HuH-7 (cell line): ENCODE data around the gene BRINP3.

Experiments
- DNase-seq: peaks from one replicate; pipeline ENCODE4 v3.0.0; 2011; ENCODE audit warnings: low spot score

The BRINP3 gene

DNA sequence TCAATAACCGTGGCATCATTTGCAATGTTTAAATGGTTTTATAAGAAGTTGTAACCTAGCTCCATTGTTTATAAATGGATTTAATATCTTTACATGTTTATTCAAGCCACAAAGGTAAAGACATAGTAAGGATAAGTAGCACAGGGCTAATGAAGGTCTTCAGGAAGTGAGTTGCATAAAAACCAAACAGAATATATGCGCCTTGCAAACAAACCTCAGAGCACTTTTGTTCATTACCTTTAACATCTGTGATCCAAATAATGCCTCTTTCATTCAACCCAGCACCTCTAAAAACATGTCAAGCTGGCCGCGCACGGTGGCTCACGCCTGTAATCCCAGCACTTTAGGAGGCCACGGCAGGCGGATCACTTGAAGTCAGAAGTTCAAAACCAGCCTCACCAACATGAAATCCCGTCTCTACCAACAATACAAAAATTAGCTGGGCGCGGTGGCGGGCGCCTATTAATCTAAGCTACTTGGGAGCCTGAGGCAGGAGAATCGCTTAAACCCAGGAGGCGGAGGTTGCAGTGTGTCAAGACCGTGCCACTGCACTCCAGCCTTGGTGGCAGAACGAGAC lies 25.3 kb downstream of the BRINP3 start:
- peak; percentile 10 for DNase-seq

DNA sequence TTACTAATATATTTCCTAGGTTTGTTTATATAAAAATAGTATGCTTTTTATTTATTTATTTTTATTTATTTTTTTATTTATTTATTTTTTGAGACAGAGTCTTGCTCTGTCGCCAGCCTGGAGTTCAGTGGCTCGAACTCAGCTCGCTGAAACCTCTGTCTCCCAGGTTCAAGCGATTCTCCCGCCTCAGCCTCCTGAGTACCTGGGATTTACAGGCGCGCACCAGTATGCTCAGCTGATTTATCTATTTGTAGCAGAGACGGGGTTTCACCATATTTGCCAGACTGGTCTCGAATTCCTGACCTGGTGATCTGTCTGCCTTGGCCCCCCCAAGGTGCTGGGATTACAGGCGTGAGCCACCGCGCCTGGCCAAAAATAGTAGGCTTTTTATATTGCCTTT lies 33.2 kb downstream of the BRINP3 start:
- no peak for DNase-seq

DNA sequence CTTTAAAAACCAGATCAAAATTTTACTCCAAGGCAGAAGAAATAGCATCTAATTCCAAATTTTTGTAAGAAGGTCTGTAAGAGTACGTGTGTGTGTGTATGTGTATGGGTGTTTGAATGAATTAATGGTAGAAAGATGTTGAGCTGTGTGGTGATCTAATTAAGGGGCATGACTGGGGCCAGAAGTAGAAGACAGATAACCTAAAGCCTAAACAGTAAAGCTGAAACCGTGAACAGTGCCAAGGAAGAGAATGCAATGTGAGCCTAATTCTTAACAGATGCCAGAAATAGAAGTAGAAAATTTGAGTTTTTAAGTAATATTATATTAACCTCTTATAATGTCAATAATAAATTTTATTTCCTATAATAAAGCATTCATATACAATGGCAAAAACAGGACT lies 38.2 kb downstream of the BRINP3 start:
- DNase-seq = no peak

DNA sequence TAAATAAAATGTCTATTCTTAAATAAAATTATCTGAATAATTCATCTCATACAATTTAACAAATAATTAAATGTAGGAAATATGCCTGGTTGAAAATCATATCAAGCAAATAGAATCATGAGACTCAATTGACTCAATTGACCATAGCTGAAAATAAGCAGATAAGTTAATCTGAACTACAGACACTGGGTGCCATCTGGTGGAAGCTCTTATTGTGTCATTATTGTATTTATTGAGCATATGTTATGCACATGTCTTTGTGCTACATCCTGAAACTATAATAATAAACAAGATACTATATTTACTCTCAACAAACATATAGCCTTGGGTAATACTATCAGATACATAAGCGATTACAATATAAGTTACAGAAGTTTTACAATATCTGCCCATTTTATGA lies 41.0 kb downstream of the BRINP3 start:
- no peak for DNase-seq

DNA sequence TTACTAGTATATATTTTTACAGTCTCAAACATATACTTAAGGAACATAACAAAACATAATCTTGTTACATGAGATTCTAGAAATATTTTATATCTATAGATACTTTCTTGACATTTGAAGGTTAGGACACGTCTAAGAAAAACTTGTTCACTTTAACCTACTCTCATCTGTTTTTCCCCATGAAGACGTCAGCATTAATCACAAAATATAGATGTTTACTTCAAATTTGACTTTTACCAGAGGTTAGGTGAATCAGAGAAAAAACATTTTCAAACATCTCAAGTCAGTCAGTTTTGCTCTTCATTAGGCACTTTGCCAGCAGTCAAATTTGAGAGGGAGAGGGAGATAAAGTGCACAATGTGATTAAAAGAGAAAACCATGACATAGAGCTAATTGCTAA lies 47.7 kb downstream of the BRINP3 start:
- DNase-seq = no peak

DNA sequence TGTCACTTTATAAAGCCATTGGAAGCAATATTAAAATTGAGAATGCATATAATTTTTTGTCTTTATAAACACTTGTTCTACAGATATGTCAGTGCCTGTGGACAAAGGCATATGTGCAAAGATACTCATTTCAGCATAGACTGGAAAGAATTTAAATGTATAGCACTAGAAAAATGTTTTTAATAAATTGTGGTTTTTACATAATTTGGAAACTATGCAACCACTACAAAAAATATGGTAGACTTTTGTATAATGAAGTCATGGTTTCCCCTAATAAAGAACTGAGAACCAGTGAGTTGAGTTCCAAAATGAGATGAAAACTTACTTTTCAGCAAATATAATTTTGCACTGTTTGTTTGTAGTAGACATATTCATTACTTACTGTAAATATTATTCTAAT lies 48.5 kb downstream of the BRINP3 start:
- DNase-seq = no peak

- peak; percentile 1 for DNase-seq
Measured at GRCh38 chr1:190416239-190416638, 61.4 kb downstream of the BRINP3 start.

- DNase-seq = no peak
Measured at GRCh38 chr1:190413142-190413541, 64.5 kb downstream of the BRINP3 start.

GRCh38 chr1:190403402-190403801 lies 74.3 kb downstream of the BRINP3 start:
- no peak for DNase-seq

DNA sequence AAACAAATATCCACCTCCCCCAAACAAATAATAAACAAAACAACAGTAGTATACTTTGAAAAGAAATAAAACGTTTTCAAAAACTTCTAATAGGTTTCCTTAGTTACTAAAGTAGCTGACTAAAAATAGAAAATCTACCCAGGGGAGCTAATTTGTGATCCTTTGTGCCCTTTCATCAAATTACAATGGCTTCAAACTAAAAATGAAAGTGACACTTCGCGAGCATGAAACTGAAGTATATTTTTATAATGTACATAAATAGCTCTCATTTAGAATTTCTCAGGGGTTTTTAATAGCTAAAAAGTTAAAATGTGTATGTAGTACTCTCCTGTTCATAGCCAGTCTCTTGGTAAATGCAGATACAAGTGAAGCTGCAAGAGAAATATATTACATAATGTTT lies 78.4 kb downstream of the BRINP3 start:
- DNase-seq = no peak

DNA sequence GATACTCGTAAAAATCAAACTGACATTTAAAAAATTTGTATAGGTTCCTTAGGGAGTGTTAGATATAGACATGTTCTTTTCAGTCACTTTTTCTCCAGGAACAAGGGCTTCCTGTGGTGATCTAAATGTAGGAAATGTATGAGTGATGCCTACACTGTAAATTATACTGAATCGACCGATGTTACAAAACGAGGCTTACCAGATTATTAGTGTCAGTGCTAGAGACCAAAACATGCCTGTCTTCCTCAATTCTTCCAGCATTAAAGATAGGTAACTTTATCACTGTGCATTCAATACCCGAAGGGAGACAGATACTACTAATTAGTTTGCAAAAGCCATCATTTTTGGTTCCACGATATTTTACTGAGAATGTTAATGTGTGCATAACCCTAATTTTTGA lies 86.1 kb downstream of the BRINP3 start:
- no peak for DNase-seq

- no peak for DNase-seq
Measured at GRCh38 chr1:190377991-190378390, 99.7 kb downstream of the BRINP3 start.

GRCh38 chr1:190377294-190377693 lies 100.4 kb downstream of the BRINP3 start:
- no peak for DNase-seq

DNA sequence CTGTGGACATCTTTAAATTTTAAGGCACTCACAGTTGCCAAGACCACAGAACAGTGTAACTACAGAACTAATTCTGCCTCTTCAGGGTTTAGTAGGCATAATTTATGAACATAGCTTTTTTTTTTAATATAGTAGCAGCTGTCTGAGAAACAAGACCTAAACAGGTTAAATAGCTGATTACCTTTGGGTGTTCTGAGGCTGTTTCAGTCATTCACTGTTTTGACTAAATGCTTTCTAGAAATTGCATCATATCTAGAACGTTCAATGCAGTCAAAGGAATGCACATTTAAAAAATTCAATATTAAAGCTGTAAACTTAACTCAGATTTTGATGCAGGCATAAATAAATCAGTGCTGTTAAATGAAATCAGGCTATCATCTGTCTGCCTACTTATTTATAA lies 101.6 kb downstream of the BRINP3 start:
- no peak for DNase-seq

DNA sequence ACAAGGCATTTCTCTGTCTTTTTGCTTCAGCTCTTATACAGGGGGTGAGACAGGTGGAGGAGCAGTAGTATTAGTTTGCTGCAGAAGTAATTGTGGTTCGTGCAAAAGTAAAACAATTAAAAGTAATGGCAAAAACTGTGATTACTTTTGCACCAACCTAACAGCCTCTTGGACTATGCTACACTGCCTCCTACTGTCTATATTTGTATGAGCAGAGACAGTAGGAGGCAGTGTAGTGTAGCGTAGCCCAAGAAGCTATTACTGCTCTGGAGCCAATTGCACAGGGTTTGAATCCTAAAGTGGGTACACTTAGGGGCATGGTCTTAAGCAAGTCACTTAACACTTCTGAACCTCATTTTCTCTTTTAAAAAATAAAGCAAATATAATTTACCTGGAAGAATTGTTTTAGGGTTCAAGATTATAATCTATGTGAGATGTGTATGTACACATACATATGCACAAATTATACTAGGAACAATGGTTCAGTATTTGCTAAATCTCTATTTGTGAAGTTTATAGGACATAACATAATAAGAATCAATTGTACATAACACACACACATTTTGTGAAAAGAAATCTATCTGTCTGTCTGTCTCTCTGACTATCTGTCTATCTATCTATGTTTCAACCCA lies 103.8 kb downstream of the BRINP3 start:
- DNase-seq = peak; percentile 1

- DNase-seq = no peak
Measured at GRCh38 chr1:190367200-190367599, 110.5 kb downstream of the BRINP3 start.

DNA sequence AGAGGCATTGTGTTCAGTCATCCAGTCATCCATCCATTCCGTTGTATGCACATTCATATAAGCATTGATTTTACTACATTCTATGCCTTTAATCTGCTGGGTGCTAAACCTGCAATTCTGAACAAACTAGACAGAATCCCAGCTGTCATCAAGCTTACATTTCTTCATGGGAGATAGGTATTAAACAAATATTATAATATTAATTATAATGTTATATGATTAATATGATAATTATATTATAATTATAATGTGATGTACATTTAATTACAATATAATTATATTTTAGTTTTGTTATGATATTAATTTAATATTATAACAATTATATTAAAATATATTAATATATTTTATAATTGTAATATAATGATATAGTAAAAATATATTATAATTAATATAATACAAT lies 112.4 kb downstream of the BRINP3 start:
- no peak for DNase-seq

- DNase-seq = no peak
Measured at GRCh38 chr1:190353538-190354101, 124.0 kb downstream of the BRINP3 start.

DNA sequence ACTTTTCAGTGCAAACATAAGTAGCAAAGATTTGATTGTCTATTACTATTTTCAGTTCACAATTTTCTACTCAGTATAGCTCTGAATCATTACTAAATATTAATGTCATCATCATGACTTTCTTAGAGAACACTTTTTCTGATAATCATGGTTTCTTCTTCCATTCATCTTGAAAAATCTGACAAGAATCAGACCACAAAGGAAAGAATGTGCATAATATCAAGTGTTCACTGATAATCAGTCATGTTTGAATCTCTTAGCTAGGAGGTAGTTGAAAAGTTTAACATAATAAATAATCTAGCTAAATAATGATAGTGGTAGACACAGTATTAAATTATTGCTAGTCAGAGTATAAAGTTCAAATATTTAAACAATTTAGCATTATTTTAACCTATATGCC lies 133.2 kb downstream of the BRINP3 start:
- DNase-seq = no peak

GRCh38 chr1:190338829-190339228 lies 138.8 kb downstream of the BRINP3 start:
- DNase-seq = no peak

- DNase-seq = no peak
Measured at GRCh38 chr1:190328871-190329270, 148.8 kb downstream of the BRINP3 start.

- DNase-seq = no peak
Measured at GRCh38 chr1:190328361-190328760, 149.3 kb downstream of the BRINP3 start.

GRCh38 chr1:190327271-190327670 lies 150.4 kb downstream of the BRINP3 start:
- no peak for DNase-seq

DNA sequence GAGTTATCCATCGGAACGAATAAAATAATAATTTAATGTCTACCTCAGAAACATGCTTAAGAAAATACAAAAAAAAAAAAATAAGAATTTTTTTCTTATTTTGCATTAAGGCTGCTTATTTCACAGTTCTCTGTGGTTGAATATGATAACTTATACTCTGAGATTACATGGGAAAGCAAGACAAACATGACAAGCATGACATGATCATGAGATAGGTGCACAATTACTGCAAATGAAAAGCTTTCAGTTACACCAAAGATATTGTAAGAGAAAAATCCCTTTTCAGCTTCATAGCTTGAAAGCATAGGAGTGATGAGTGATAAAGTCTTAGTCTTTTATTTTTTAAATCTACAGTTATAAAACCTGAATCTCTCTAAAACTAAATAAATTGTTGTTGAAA lies 154.1 kb downstream of the BRINP3 start:
- DNase-seq = no peak
